ENCODE data around the gene ADGRG1. TPM values are rescaled to one million over a fixed set of nuclear protein-coding genes. Genes with fewer than 3 reads are reported as not detected.
"Not testable (repeated sequence)": the region's sequence is repeated elsewhere in the genome, so short reads cannot be mapped to it uniquely, and the experiment has no call there.

The ADGRG1 gene
- total RNA-seq, 2 donors from 2014 or later, result 81.2 to 111 TPM

- DNase-seq (no peak), ATAC-seq (no peak)
- intact Hi-C loops (cut with DNase I, micrococcal nuclease), result no loop called here
Measured at GRCh38 chr16:57669476-57670162, 41.2 kb downstream of the ADGRG1 start.

DNA sequence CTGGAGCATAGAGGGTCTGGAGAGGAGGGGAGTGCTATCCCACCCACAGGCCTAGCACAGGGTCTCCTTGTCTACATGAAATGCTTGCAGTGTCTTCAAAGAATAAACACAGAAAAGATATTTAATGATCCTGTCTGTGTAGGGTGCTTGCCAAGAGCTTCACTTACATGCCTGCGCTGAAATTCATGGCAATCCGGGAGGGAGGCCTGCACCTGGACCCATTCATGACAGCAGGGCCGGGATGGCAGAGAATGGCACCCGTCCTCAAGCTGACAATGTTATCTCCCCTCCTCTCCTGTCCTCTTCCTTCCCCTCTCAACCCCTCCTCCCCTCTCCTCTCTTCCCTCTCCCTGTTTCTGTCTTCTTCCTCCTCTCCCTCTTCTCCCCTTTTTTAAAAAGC is 41.8 kb downstream of the ADGRG1 start:
- DNase-seq (no peak), ATAC-seq (no peak)
- intact Hi-C loops (cut with DNase I, micrococcal nuclease), result no loop called here

DNA sequence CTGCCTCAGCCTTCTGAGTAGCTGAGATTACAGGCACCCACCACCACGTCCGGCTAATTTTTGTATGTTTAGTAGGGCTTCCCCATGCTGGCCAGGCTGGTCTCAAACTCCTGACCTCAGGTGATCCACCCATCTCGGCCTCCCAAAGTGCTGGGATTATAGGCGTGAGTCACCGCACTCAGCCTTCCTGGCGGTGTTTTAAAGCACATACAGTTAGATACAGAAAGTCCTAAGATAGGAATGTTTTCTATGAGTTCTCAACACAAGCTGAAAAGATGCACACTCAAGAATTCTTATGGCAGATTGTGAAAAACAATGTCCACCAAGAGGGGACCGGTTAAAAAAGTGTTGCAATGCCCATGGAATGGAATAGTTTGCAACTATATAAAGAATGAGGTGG is 43.0 kb downstream of the ADGRG1 start:
- intact Hi-C loops (cut with DNase I, micrococcal nuclease); ATAC-seq; DNase-seq: not testable (repeated sequence)

GRCh38 chr16:57672416-57672815 is 44.0 kb downstream of the ADGRG1 start:
- intact Hi-C loops (cut with DNase I, micrococcal nuclease), result no loop called here
- ATAC-seq (no peak), DNase-seq (no peak)

DNA sequence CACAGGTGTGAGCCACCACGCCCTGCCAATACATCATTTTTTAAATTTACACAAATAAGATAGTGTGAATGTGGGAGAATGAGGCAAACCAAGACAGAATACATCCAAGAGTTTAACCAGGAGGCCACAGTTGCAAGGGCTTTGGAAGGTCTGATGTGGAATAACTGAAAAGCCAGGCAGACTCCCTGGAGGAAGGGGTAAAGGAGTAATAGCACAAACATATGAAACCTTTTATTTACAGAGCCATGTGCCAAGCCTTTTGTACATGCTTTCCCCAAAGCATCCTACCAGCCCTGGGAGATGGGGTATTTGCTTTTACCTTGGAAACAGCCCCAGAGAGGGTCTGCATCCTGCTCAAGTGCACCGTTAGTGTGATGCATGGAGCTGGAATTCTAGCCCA is 44.4 kb downstream of the ADGRG1 start:
- DNase-seq, result no peak
- no peak for ATAC-seq
- intact Hi-C loops (cut with DNase I, micrococcal nuclease), result no loop called here

GRCh38 chr16:57675741-57676551 is 47.5 kb downstream of the ADGRG1 start:
- intact Hi-C loops (cut with DNase I, micrococcal nuclease), result no loop called here
- no peak for DNase-seq
- no peak for ATAC-seq

DNA sequence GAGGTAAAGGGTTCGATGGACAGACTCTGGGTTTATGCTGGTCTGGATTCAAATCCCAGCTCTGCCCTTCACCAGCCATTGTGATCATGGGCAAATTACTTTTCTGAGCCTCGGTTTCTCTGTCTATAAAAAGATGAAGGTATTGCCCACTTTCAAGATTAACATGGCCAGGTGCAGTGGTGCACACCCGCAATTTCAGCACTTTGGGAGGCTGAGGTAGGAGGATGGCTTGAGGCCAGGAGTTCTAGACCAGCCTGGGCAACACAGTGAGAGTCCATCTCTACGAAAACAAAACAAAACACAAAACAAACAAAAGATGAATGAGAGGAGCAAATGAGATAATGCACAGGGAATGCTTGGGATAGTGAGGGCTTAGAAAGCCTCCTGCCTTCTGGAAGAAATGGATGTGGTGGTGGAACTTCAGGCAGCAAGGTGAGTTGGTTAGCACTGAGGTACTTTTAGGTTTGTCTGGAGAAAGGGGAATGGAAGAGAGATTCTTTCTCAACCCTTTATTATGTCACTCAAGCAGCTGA is 48.2 kb downstream of the ADGRG1 start:
- ATAC-seq (no peak), DNase-seq (no peak)
- intact Hi-C loops (cut with DNase I, micrococcal nuclease), result no loop called here

DNA sequence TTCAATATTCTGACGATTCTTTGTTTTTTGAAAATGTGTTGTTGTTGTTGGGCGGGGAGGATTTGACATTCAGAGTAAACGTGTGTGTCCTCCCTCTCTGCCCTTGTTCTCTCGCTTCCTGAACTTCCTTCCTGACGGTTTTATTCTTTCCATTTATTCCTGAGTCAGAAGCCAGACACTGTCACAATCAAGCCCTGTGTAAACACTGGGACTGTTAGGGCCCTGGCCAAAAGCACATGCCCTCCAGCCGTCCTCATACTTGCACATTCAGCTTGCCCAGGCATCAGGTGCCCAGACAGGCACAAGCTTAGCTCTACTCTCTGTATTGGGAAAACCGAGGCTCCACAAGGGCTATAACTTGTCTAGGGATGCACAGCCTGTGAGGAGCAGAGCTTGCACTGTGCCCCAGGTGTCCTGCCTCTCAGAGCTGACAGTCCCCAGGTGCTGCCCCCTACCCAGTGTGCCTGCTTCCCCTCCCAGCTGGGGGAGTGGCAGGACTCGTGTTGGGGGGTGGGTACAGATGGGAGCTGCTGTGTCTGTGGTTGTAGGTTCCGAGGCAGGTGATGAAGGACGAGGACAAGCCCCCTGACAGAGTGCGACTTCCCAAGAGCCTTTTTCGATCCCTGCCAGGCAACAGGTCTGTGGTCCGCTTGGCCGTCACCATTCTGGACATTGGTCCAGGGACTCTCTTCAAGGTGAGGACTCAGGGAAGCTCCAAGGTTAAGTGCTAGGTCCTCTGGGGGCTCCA is 49.4 kb downstream of the ADGRG1 start:
- intact Hi-C loops (cut with DNase I, micrococcal nuclease), result no loop called here
- DNase-seq, result no peak
- ATAC-seq, result peak; percentile 29

DNA sequence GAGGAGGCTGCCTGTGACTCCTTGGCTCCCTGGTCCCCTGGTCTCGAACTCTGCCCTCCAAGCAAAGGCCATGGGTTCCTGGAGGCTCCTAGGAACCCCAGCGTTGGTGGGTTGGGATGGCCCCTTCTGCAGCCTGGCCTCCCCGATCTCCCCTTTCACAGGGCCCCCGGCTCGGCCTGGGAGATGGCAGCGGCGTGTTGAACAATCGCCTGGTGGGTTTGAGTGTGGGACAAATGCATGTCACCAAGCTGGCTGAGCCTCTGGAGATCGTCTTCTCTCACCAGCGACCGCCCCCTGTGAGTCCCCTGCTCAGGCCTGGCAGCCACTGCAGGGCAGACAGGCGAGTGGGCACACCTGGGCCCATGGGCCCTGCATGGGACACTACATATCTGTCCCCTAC is 50.6 kb downstream of the ADGRG1 start:
- ATAC-seq, result no peak
- intact Hi-C loops (cut with DNase I, micrococcal nuclease), result no loop called here

DNA sequence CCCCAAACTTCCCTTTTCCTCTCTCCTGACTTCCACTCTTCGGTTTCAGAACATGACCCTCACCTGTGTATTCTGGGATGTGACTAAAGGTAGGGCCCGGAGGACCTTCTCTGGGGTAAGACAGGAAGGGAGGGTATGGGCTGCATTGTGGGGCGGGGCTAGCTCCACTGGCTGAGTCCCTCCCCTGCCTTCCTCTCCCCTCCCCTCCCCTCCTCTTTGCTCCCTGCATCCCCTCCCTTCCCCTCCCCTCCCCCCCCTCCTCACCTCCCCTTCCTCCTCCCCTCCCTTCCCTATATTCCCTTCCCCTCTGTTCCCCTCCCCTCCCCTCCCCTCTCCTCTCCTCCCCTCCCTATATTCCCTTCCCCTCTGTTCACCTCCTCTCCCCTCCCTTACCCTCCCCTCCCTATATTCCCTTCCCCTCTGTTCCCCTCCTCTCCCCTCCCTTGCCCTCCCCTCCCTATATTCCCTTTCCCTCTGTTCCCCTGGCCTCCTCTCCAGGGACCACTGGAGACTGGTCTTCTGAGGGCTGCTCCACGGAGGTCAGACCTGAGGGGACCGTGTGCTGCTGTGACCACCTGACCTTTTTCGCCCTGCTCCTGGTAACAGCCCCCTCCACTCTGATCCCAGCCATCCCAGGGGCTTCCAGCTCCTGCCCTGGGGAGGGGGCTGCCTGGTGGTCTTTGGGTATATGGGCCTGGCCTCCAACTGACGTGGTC is 51.5 kb downstream of the ADGRG1 start:
- ATAC-seq (no peak), DNase-seq (no peak)
- intact Hi-C loops (cut with DNase I, micrococcal nuclease), result no loop called here

More for the DNA sequence above, 50.6 kb downstream of the ADGRG1 start:
- DNase-seq, result no peak

DNA sequence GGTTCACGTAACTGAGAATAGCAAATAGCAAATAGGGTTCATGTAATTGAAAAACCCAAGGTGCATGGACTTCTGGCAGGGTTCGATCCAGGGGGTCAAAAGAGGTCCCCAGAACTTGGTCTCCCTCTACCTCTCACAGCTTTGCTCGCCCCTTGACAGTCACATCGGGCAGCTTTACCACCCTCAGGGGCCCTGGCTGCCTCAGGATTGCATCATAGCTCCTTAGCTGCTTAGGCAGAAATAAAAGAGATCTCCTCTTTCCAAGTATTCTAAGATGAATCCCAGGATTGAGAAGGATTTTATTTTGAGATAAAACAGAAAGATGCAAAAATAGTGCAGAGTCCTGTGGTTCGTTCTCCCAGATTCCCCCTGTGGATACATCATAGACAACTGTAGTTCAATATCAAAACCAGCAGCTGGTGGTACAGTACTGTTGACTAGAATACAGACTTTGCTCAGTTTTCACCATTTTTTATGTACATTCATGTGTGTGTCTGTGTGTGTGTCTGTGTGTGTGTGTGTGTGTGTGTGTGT is 52.5 kb downstream of the ADGRG1 start:
- intact Hi-C loops (cut with DNase I, micrococcal nuclease), result no loop called here
- no peak for DNase-seq
- no peak for ATAC-seq

- intact Hi-C loops (cut with DNase I, micrococcal nuclease), result no loop called here
- no peak for ATAC-seq
- no peak for DNase-seq
Measured at GRCh38 chr16:57681950-57682728, 53.7 kb downstream of the ADGRG1 start.

DNA sequence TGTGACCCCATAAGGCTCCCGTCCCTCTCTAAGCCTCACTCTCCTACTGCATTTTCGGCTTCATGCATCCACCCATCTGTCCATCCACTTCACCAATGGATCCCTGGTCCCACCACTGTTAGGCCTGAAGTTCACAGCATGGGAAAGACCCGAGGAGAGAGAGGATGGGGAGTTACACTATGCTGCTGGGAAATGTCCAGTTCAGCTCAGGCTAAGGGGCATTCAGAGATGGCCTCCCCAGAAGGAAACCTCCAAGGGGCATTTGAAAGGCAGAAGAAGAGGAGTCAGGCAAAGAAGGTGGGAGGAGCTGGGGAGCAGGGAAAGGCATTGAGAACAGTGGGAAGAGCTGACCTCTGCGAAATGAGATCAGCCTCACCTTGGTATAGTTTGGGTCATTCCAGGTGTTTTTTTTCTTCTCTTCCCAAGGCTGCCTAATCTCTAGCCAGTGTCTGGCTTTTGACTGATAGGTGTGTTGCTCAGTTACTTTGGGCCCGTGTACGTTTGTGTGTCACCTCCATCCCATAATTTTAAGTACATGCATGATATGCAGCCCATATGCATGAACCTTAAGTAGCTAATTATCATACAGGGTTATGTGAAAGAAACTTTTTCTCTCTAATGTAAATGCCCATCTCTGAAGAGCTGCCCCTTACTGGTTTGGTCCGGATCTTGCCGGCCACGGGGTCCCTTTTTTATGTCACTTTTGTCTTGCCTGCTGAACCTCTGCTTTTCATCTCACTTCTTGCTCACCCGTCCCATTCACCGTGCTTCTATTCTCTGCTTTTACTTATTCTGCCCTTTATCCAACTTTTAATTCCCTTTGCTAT is 54.6 kb downstream of the ADGRG1 start:
- no peak for ATAC-seq
- intact Hi-C loops (cut with DNase I, micrococcal nuclease), result no loop called here
- DNase-seq, result no peak

DNA sequence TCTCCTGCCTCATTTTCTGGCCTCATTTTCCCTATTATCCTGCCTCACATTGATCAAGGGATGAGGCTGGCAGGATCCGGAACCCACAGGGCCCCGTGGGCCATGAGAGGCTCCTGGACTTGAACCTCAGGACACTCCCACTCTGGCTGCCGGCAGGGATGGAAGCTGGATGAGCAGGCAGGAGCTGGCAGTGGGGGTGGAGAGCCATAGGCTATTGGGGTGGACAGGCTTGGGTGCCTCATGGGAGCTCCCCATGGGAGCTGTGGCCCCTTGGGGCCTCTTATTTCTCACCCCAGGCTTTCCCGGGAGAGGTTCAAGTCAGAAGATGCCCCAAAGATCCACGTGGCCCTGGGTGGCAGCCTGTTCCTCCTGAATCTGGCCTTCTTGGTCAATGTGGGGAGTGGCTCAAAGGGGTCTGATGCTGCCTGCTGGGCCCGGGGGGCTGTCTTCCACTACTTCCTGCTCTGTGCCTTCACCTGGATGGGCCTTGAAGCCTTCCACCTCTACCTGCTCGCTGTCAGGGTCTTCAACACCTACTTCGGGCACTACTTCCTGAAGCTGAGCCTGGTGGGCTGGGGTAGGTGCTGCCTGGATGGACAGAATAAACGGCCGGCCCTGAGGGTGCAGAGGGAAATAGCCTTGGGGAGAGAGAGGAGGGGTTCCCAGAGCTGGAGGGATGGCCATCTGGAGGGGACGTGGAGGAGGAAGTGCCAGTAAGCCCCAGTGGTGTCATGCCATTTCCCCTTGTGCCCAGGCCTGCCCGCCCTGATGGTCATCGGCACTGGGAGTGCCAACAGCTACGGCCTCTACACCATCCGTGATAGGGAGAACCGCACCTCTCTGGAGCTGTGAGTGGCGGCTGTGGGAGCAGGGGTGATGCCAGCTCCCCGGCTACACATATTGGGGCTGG is 55.5 kb downstream of the ADGRG1 start:
- intact Hi-C loops (cut with DNase I, micrococcal nuclease), result no loop called here
- ATAC-seq, result no peak
- no peak for DNase-seq

GRCh38 chr16:57684626-57685358 is 56.4 kb downstream of the ADGRG1 start:
- no peak for ATAC-seq
- intact Hi-C loops (cut with DNase I, micrococcal nuclease), result no loop called here
- no peak for DNase-seq

All from left colon (tissue), 2 donors.